HG02678 (cell line): ENCODE data around the gene HTR2B.
"Not testable (repeated sequence)": the region's sequence is repeated elsewhere in the genome, so short reads cannot be mapped to it uniquely, and the experiment has no call there.

Source experiments
- ATAC-seq: cut with Tn5 transposase; IDR thresholded peaks from one replicate; pipeline ENCODE4 v1.9.1; 2021; ENCODE audit warnings: mild to moderate bottlenecking, moderate library complexity; ENCODE audit not compliant: unreplicated experiment

Gene HTR2B

DNA sequence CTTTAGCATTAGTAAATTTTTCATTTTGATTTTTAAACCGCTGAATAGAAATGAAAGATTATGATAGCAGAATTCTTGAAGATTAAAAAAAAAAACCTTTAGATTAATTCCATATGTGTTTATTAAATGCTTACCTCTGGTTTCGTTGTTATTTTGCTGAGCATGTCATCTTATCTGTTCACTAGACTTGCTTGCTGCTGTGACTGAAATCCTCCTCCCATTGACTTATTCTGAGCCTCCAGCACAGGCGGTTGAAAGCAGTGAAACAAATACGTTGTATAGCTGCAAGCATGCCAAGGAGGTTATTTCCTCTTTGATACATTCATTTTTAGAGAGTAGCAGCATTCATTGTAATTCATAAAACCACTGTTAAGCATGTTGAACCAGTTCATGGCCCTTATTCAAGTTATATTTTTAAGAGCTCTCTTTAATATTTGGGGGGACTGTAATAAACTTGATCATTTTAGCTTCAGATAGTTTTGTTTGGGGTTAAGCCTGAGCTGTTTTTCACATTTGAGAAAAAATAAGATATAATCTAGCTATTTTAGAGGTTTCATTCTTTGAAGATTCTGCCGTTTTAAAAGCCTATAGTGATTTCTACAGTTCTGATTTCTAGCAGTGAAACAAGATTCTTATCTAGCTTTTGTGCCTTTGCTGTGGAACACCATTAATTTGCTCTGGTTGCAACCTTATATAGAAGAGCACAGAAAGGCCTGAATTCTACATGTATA is at the start of gene HTR2B:
Gene HTR2B (minus strand): TSS at position 205 of the 731 bp plus-strand sequence. CDS start 1,278 bp downstream, outside the sequence.
- no peak for ATAC-seq

- ATAC-seq = no peak
Observed at GRCh38 chr2:231174211-231174651, 49.4 kb upstream of the HTR2B start.

GRCh38 chr2:231172025-231172424 is 47.2 kb upstream of the HTR2B start:
- ATAC-seq = no peak

GRCh38 chr2:231170055-231170454 is 45.2 kb upstream of the HTR2B start:
- no peak for ATAC-seq

GRCh38 chr2:231169488-231169887 is 44.6 kb upstream of the HTR2B start:
- no peak for ATAC-seq

GRCh38 chr2:231168460-231169139 is 43.8 kb upstream of the HTR2B start:
- no peak for ATAC-seq

GRCh38 chr2:231167745-231168459 is 43.1 kb upstream of the HTR2B start:
- no peak for ATAC-seq

- ATAC-seq = no peak
Observed at GRCh38 chr2:231163414-231164095, 38.7 kb upstream of the HTR2B start.

DNA sequence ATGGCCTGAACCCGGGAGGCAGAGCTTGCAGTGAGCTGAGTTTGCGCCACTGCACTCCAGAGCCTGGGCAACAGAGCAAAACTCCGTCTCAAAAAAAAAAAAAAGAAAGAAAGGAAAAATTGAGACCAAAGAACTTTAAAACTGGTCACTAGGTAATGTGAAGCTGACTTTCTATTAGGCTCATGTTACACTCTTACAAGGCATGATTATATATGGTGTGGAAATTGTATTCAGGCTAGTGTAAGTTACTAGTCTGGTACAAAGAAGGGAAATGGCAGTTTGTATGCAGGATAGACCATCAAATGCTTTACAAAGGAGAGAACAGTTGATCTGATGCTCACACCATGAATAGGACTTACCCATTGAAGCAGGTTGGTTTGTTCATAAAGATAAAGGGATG is 38.2 kb upstream of the HTR2B start:
- no peak for ATAC-seq

- no peak for ATAC-seq
Observed at GRCh38 chr2:231161877-231162329, 37.1 kb upstream of the HTR2B start.

DNA sequence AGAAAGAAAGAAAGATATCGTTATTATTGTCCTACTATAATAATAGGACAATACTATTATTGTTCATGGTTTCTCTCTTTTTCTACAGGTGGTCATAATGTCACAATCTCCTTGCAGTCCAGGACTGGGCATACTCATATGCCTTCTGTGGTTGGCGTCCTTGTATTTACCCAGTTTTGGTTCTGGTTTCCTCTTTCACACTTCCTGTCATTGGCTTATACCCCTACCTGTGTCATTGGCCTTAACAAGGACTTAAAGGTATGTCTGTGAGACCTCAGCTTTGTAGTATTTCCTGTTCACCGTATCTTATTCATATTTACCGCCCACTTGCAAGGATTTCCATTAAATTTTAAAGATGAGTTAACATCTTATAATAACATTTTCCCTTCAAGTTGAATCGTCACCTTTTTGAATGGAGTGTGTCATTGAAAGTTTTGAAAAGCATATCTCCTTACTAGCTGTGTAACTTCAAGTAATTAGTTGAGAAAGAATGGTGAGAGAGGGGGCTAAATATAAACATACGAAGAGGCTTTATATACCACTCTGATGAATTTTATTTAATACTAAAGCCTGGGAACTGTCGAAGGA is 36.5 kb upstream of the HTR2B start:
- no peak for ATAC-seq

GRCh38 chr2:231160701-231161100 is 35.9 kb upstream of the HTR2B start:
- ATAC-seq = no peak

DNA sequence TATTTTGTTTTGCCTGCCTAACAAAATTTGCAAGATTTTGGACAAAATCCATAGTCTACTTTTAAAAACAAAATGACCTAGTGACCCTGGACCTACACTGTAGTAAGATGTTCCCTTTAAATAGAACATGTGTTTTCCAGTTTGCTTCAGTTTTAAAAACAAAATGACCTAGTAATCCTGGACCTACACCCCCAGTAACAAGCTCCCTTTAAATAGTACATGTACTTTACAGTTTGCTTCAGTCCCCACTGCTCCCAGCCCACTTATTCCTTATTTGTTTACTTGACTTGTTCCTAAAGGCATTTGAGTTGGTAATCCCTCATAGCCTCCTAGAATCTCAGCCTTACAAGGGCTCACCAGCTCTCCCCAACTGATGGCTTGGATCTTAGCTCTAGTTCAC is 34.5 kb upstream of the HTR2B start:
- no peak for ATAC-seq

- no peak for ATAC-seq
Observed at GRCh38 chr2:231152800-231153557, 28.1 kb upstream of the HTR2B start.

DNA sequence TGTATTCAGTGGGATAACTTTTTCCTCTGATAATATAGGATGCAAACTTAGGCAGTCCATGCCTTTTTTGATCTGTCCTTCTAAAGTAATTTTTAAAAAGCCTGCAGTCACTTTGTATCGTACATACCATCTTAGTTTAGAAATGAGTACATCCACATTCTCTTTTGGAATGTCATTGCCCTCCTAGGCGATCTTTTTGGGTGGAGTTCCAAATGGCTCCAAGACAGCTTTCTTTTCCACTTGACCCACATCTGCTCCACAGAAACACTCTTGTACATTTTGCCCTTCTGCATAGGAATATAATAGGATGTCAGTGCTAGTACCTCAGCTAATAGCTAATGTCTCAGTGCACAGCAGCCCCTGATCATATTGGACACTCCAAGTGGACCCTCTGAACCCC is 21.8 kb upstream of the HTR2B start:
- ATAC-seq = no peak

- ATAC-seq = no peak
Observed at GRCh38 chr2:231144896-231145295, 20.1 kb upstream of the HTR2B start.

- not testable (repeated sequence) for ATAC-seq
Observed at GRCh38 chr2:231140808-231141207, 16.0 kb upstream of the HTR2B start.

DNA sequence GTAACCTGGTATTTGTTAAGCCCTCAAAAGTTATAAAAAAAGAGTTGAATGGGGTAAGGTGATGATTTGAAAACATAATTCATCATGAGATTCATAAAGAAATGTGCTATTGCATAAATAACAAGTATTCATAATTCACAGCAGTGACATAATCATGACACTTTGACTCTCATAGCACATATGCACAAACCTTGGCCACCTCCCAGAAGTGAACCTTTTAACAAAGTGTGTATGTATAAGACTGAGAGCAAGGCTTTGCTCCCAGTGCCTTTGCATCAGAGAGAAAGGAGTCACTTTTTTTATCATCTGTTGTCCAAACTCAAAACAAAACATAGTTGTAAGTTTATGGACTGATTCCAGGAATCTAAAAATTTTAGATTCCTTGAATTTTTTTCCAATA is 15.0 kb upstream of the HTR2B start:
- no peak for ATAC-seq

- ATAC-seq = no peak
Observed at GRCh38 chr2:231138699-231139098, 13.9 kb upstream of the HTR2B start.
